DLD1 (cell line): ENCODE measurements around the gene LTBP1.

Experiments
- in situ Hi-C: cut with HindIII; loops from 2 replicates; pipeline ENCODE4 v1.10.0; 2017; ENCODE audit warnings: low sequenced_read_pairs

The LTBP1 gene

GRCh38 chr2:33241581-33241980 is 294.8 kb downstream of the LTBP1 start:
- in situ Hi-C loops: no loop called here

GRCh38 chr2:33242845-33243244 is 296.1 kb downstream of the LTBP1 start:
- in situ Hi-C loops: no loop called here

- in situ Hi-C loops: no loop called here
These were observed 299.7 kb downstream of the LTBP1 start for GRCh38 chr2:33246432-33246831.

- in situ Hi-C loops: no loop called here
These were observed 300.6 kb downstream of the LTBP1 start for GRCh38 chr2:33247365-33247764.

- in situ Hi-C loops: no loop called here
These were observed 303.8 kb downstream of the LTBP1 start for GRCh38 chr2:33250417-33251029.

GRCh38 chr2:33256162-33256755 is 309.5 kb downstream of the LTBP1 start:
- in situ Hi-C loops: no loop called here

GRCh38 chr2:33258387-33258786 is 311.6 kb downstream of the LTBP1 start:
- in situ Hi-C loops: no loop called here

- in situ Hi-C loops: no loop called here
These were observed 315.3 kb downstream of the LTBP1 start for GRCh38 chr2:33262097-33262496.

- in situ Hi-C loops: no loop called here
These were observed 318.0 kb downstream of the LTBP1 start for GRCh38 chr2:33264766-33265165.

- in situ Hi-C loops: no loop called here
These were observed 319.0 kb downstream of the LTBP1 start for GRCh38 chr2:33265584-33266338.

GRCh38 chr2:33266467-33266866 is 319.7 kb downstream of the LTBP1 start:
- in situ Hi-C loops: no loop called here

- in situ Hi-C loops: no loop called here
These were observed 320.3 kb downstream of the LTBP1 start for GRCh38 chr2:33267043-33267442.

- in situ Hi-C loops: no loop called here
These were observed 321.0 kb downstream of the LTBP1 start for GRCh38 chr2:33267756-33268155.

GRCh38 chr2:33268246-33268831 is 321.6 kb downstream of the LTBP1 start:
- in situ Hi-C loops: no loop called here

GRCh38 chr2:33272001-33272400 is 325.2 kb downstream of the LTBP1 start:
- in situ Hi-C loops: no loop called here

GRCh38 chr2:33273479-33273878 is 326.7 kb downstream of the LTBP1 start:
- in situ Hi-C loops: no loop called here

- in situ Hi-C loops: no loop called here
These were observed 327.8 kb downstream of the LTBP1 start for GRCh38 chr2:33274524-33274923.

- in situ Hi-C loops: no loop called here
These were observed 329.1 kb downstream of the LTBP1 start for GRCh38 chr2:33275689-33276444.

- in situ Hi-C loops: no loop called here
These were observed 330.3 kb downstream of the LTBP1 start for GRCh38 chr2:33277002-33277426.

GRCh38 chr2:33278245-33278943 is 331.6 kb downstream of the LTBP1 start:
- in situ Hi-C loops: no loop called here
